ENCODE data around the gene CDHR2. TPM values are rescaled to one million over a fixed set of nuclear protein-coding genes. Genes with fewer than 3 reads are reported as not detected.

CDHR2 gene
- total RNA-seq, 1 experiment from 2014 or later, result 0.63 TPM

- ChIA-PET POLR2A (interaction anchor here (0.9 kb wide), 1 partner anchor 11 kb away, joined by 3 read pairs; no protein-coding TSS in a partner anchor), CTCF (interaction anchor here (0.6 to 1.7 kb wide), 3 partner anchors 13 to 161 kb away, joined by 3 to 11 read pairs (median 3); no protein-coding TSS in a partner anchor)
Measured at GRCh38 chr5:176608937-176609723, 60.0 kb downstream of the CDHR2 start.

DNA sequence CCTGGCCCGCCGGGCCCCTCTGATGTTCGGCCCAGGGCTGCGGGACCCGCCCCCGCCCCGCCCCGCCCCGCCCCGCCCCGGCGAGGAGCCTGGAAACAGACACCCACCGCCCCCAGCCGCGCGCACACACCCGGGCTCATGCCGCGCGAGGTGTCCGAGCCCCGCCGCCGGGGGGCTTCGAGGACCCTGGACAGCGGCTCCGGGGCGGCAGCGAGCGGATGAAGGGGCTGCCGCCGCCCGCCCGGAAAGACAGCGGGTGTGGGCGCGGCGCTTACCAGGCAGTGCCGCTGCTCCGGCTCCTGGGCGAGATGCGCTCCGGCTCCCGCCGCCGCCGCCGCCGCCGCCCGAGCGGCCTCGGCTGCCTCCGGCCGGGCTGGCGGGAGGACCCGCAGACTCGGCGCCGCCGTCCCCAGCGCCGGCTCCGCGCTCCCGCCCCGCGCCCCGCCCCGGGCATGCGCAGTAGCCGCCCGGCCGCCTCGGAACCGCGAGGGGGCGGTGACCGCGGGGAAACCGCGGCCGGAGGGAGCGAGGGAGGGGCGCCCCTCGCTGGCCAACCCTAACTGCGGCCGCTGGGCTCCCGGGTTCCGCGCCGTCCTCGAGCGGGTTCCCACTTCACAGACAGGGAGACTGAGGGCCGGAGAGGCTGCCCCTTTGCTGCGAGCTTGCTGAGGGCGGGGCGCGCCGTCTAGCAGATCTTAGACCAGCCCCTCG is 60.7 kb downstream of the CDHR2 start, which contains the start of gene GPRIN1:
GPRIN1 (minus strand) TSS at position 433 of the 711 bp plus-strand sequence. CDS start 10,322 bp downstream, outside the sequence.
- Mint-ChIP-seq H3K9me3 (no peaks in the 10 kb centered on the region), H3K4me1 (peaks cover 26% of the 10 kb centered on the region), H3K4me3 (peak within 1 kb of the TSS; percentile 91), H3K27me3 (ENCODE audit: low read depth) (peaks cover 31% of the 10 kb centered on the region), H3K27ac (peak within 1 kb of the TSS; percentile 82; the same call in 1 of the 2 replicates), H3K36me3 (no peaks in the 10 kb centered on the region)
- DNase-seq (ENCODE audit: low spot score), result peak; percentile 66
- ChIA-PET POLR2A (no interaction called here), CTCF (interaction anchor here (0.6 to 1.6 kb wide), 2 partner anchors 14 to 21 kb away, joined by 3 to 6 read pairs; partner anchors contain the start of genes EIF4E1B and SNCB)
- TF ChIP-seq E2F5 (CRISPR knock-in tag; IDR thresholded peaks at IDR 0.05) (peak; percentile 73; the same call in 1 of the 2 replicates), NFE2L1 (CRISPR knock-in tag; IDR thresholded peaks at IDR 0.05) (no peak), FOXP1 (CRISPR knock-in tag; IDR thresholded peaks at IDR 0.05; ENCODE audit: borderline replicate concordance) (0 out of 2 replicates have a peak, but pooled peaks have one; percentile 19), TEAD1 (CRISPR knock-in tag; IDR thresholded peaks at IDR 0.05) (peak; percentile 33; the same call in 1 of the 2 replicates), ETV6 (CRISPR knock-in tag; IDR thresholded peaks at IDR 0.05) (no peak), ZNF416 (CRISPR knock-in tag; IDR thresholded peaks at IDR 0.05) (no peak), ATF6 (CRISPR knock-in tag; IDR thresholded peaks at IDR 0.05) (no peak), EMX1 (CRISPR knock-in tag; IDR thresholded peaks at IDR 0.05) (no peak), GTF2I (CRISPR knock-in tag; conservative IDR thresholded peaks at IDR 0.05) (peak; percentile 65; the same call in 1 of the 2 replicates), HMGXB4 (CRISPR knock-in tag; IDR thresholded peaks at IDR 0.05) (peak; percentile 36; the same call in 1 of the 2 replicates), CREM (CRISPR knock-in tag; IDR thresholded peaks at IDR 0.05) (peak; percentile 78; the same call in 1 of the 2 replicates), TP53 (CRISPR knock-in tag; IDR thresholded peaks at IDR 0.05) (0 out of 2 replicates have a peak, but pooled peaks have one; percentile 62), SP1 (CRISPR knock-in tag; conservative IDR thresholded peaks at IDR 0.05) (peak; percentile 49; the same call in 1 of the 2 replicates)
- TF ChIP-seq, protein P1, sequence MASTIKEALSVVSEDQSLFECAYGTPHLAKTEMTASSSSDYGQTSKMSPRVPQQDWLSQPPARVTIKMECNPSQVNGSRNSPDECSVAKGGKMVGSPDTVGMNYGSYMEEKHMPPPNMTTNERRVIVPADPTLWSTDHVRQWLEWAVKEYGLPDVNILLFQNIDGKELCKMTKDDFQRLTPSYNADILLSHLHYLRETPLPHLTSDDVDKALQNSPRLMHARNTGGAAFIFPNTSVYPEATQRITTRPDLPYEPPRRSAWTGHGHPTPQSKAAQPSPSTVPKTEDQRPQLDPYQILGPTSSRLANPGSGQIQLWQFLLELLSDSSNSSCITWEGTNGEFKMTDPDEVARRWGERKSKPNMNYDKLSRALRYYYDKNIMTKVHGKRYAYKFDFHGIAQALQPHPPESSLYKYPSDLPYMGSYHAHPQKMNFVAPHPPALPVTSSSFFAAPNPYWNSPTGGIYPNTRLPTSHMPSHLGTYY (CRISPR knock-in tag; IDR thresholded peaks at IDR 0.05), result no peak
- TF ChIP-seq, protein P2, sequence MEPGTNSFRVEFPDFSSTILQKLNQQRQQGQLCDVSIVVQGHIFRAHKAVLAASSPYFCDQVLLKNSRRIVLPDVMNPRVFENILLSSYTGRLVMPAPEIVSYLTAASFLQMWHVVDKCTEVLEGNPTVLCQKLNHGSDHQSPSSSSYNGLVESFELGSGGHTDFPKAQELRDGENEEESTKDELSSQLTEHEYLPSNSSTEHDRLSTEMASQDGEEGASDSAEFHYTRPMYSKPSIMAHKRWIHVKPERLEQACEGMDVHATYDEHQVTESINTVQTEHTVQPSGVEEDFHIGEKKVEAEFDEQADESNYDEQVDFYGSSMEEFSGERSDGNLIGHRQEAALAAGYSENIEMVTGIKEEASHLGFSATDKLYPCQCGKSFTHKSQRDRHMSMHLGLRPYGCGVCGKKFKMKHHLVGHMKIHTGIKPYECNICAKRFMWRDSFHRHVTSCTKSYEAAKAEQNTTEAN (CRISPR knock-in tag; IDR thresholded peaks at IDR 0.05), result no peak
- peak; percentile 74 for ATAC-seq

More at GRCh38 chr5:176608937-176609723, 60.0 kb downstream of the CDHR2 start:
- ATAC-seq (no peak), DNase-seq (ENCODE audit: low spot score) (no peak)
- Mint-ChIP-seq H3K27ac (peak overlapping the region; percentile 82; the same call in 1 of the 2 replicates), H3K4me3 (peak overlapping the region; percentile 91), H3K4me1 (peaks cover 26% of the 10 kb centered on the region), H3K36me3 (no peaks in the 10 kb centered on the region), H3K9me3 (no peaks in the 10 kb centered on the region), H3K27me3 (ENCODE audit: low read depth) (peaks cover 27% of the 10 kb centered on the region)
- TF ChIP-seq MAX (CRISPR knock-in tag; IDR thresholded peaks at IDR 0.05), result 0 out of 2 replicates have a peak, but pooled peaks have one; percentile 45
- TF ChIP-seq, protein P3, sequence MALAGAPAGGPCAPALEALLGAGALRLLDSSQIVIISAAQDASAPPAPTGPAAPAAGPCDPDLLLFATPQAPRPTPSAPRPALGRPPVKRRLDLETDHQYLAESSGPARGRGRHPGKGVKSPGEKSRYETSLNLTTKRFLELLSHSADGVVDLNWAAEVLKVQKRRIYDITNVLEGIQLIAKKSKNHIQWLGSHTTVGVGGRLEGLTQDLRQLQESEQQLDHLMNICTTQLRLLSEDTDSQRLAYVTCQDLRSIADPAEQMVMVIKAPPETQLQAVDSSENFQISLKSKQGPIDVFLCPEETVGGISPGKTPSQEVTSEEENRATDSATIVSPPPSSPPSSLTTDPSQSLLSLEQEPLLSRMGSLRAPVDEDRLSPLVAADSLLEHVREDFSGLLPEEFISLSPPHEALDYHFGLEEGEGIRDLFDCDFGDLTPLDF (CRISPR knock-in tag; IDR thresholded peaks at IDR 0.05), result no peak
